Thyroid gland (tissue), 4 donors: ENCODE measurements around the gene RASAL1. TPM values are rescaled to one million over a fixed set of nuclear protein-coding genes. Genes with fewer than 3 reads are reported as not detected.

ENCODE experiments used
- DNase-seq, 2 donors: peaks; one replicate each; pipeline ENCODE4 v3.0.0-alpha.2; 2019
- H3K27ac ChIP-seq, 3 donors: fragments of 200-600 bp; sonication (generic); 1 replicate in 2 of 3; 2 replicates in 1 of 3; pipeline ENCODE4 v1.5.1; 2016 to 2019; ENCODE audit warnings: mild to moderate bottlenecking in 1 of 3, moderate library complexity in 1 of 3
- H3K27me3 ChIP-seq: fragments of 200-600 bp; sonication (generic); one replicate; pipeline ENCODE4 v1.5.1; 2019
- H3K36me3 ChIP-seq, 2 donors: fragments of 200-600 bp; sonication (generic); one replicate each; pipeline ENCODE4 v1.5.1; 2016 to 2019
- H3K4me1 ChIP-seq, 2 donors: fragments of 200-600 bp; sonication (generic); one replicate each; pipeline ENCODE4 v1.5.1; 2017 to 2019
- H3K4me3 ChIP-seq, 3 donors: fragments of 200-600 bp; sonication (generic); replicated peaks in 1 of 3; 1 replicate in 2 of 3; 2 replicates in 1 of 3; pipeline ENCODE4 v1.5.1; 2016; ENCODE audit warnings: mild to moderate bottlenecking in 1 of 3
- H3K9me3 ChIP-seq: fragments of 200-600 bp; sonication (generic); one replicate; pipeline ENCODE4 v1.5.1; 2017
- CTCF ChIP-seq, 6 experiments: fragments of 200-600 bp in 3 of 6; fragments of 450-650 bp in 3 of 6; sonication (generic) in 3 of 6; IDR thresholded peaks; one replicate each; pipeline ENCODE4 v1.5.1; 2016 to 2019; ENCODE audit warnings: antibody characterized with exemption in 6 of 6, mild to moderate bottlenecking in 2 of 6, inconsistent platforms in 1 of 6, moderate library complexity in 1 of 6
- POLR2A ChIP-seq, 2 donors: fragments of 450-650 bp; IDR thresholded peaks; one replicate each; pipeline ENCODE4 v1.6.1; 2017; ENCODE audit warnings: antibody characterized with exemption in 2 of 2, mild to moderate bottlenecking in 2 of 2, moderate library complexity in 1 of 2
- WGBS, 2 donors: methylation state at CpG; one replicate each; pipeline ENCODE4 v1.1.5; 2017; 5-methylcytosine and 5-hydroxymethylcytosine counted together
- intact Hi-C: fragments of 100-400 bp; cut with DNase I; formaldehyde crosslinking; loops from one replicate; pipeline ENCODE4 v1.15.1; 2023
- total RNA-seq, 4 donors: library from RNA; depleted of rRNA; stranded (reverse); fragments of >200 nt; gene quantifications; one replicate each; pipeline ENCODE4 v1.2.3, GENCODE V29; 2016

The RASAL1 gene
- total RNA-seq, 4 donors from 2014 or later, result 27.3 to 52.9 (median 45.1) TPM

- intact Hi-C loops, result no loop called here
- no peak for DNase-seq
- Histone ChIP-seq H3K9me3 (no peaks in the 10 kb centered on the region), H3K4me3 (no peak overlapping the region), H3K36me3 (no peaks in the 10 kb centered on the region), H3K4me1 (peaks cover 17 to 19% of the 10 kb centered on the region in 2 donors), H3K27me3 (no peaks in the 10 kb centered on the region), H3K27ac (no peak overlapping the region)
- WGBS, 2 donors, result 81 to 87% methylated on average over 3 to 13 of the region's 13 CpGs
- no peak for TF ChIP-seq CTCF (IDR thresholded peaks at IDR 0.05)
- TF ChIP-seq POLR2A (IDR thresholded peaks at IDR 0.05), result no peak
Measured at GRCh38 chr12:113088971-113089756, 46.4 kb downstream of the RASAL1 start.

- 74 to 88% methylated on average over 3 of the region's 3 CpGs for WGBS, 2 donors
- intact Hi-C loops, result no loop called here
- H3K27me3 ChIP-seq, result no peaks in the 10 kb centered on the region
Measured at GRCh38 chr12:113088037-113088436, 47.5 kb downstream of the RASAL1 start.

GRCh38 chr12:113087193-113087592, 48.4 kb downstream of the RASAL1 start:
- WGBS, 2 donors, result 59 to 68% methylated on average over 5 of the region's 5 CpGs
- intact Hi-C loops, result no loop called here
- peaks cover 8 to 12% of the 10 kb centered on the region in 2 donors for H3K4me1 ChIP-seq
- no peak for DNase-seq
- H3K9me3 ChIP-seq, result no peaks in the 10 kb centered on the region
- H3K4me3 ChIP-seq, result no peak overlapping the region
- TF ChIP-seq POLR2A (IDR thresholded peaks at IDR 0.05) (no peak), CTCF (IDR thresholded peaks at IDR 0.05) (no peak)
- H3K27ac ChIP-seq, result peak overlapping the region in 1 of 3 donors; percentile 4
- H3K27me3 ChIP-seq, result no peaks in the 10 kb centered on the region
- H3K36me3 ChIP-seq, result no peaks in the 10 kb centered on the region

More at GRCh38 chr12:113088037-113088436, 47.5 kb downstream of the RASAL1 start:
- no peak overlapping the region for H3K4me3 ChIP-seq
- peak overlapping the region in 1 of 3 donors; percentile 4 for H3K27ac ChIP-seq
- no peaks in the 10 kb centered on the region for H3K9me3 ChIP-seq
- no peak for TF ChIP-seq POLR2A (IDR thresholded peaks at IDR 0.05)
- no peak for TF ChIP-seq CTCF (IDR thresholded peaks at IDR 0.05)
- H3K36me3 ChIP-seq, result no peaks in the 10 kb centered on the region
- peak in 1 of 2 donors; percentile 31 for DNase-seq
- peaks cover 14 to 17% of the 10 kb centered on the region in 2 donors for H3K4me1 ChIP-seq

GRCh38 chr12:113086249-113087164, 49.1 kb downstream of the RASAL1 start:
- intact Hi-C loops, result no loop called here
- H3K27me3 ChIP-seq, result no peaks in the 10 kb centered on the region
- no peak for TF ChIP-seq POLR2A (IDR thresholded peaks at IDR 0.05)
- no peak for TF ChIP-seq CTCF (IDR thresholded peaks at IDR 0.05)
- peaks cover 8 to 12% of the 10 kb centered on the region in 2 donors for H3K4me1 ChIP-seq
- 37 to 45% methylated on average over 9 to 16 of the region's 17 CpGs for WGBS, 2 donors
- H3K4me3 ChIP-seq, result no peak overlapping the region
- no peaks in the 10 kb centered on the region for H3K9me3 ChIP-seq
- DNase-seq, result peak; percentile 87 to 92
- H3K27ac ChIP-seq, result peak overlapping the region in 1 of 3 donors; percentile 38
- H3K36me3 ChIP-seq, result no peaks in the 10 kb centered on the region
